ENCODE results near the gene CDCA7L.

Gene CDCA7L

DNA sequence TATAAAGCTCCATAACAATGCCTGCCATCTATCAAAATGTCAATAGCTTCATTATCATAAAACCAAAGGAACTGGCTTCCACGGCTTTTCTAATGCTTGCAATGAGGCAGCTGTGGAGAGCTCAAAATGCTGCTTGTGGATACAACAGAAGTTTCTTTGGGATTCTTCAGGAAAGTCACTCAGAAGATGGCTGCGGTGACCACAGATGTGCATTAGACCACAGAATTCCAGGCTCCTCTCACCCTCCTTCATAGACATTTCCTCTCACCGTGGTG is 77.2 kb downstream of the CDCA7L start (continued):
- TF ChIP-seq, protein P1, sequence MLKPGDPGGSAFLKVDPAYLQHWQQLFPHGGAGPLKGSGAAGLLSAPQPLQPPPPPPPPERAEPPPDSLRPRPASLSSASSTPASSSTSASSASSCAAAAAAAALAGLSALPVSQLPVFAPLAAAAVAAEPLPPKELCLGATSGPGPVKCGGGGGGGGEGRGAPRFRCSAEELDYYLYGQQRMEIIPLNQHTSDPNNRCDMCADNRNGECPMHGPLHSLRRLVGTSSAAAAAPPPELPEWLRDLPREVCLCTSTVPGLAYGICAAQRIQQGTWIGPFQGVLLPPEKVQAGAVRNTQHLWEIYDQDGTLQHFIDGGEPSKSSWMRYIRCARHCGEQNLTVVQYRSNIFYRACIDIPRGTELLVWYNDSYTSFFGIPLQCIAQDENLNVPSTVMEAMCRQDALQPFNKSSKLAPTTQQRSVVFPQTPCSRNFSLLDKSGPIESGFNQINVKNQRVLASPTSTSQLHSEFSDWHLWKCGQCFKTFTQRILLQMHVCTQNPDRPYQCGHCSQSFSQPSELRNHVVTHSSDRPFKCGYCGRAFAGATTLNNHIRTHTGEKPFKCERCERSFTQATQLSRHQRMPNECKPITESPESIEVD (tag by site-specific recombination; IDR thresholded peaks at IDR 0.05): no peak
- TF ChIP-seq EGR2 (tag by site-specific recombination; IDR thresholded peaks at IDR 0.05; ENCODE audit: low read depth): no peak
- no peak for TF ChIP-seq ZBTB21 (tag by site-specific recombination; IDR thresholded peaks at IDR 0.05)
- TF ChIP-seq ZNF777 (tag by site-specific recombination; IDR thresholded peaks at IDR 0.05; ENCODE audit: borderline replicate concordance): no peak
- TF ChIP-seq, protein P2, sequence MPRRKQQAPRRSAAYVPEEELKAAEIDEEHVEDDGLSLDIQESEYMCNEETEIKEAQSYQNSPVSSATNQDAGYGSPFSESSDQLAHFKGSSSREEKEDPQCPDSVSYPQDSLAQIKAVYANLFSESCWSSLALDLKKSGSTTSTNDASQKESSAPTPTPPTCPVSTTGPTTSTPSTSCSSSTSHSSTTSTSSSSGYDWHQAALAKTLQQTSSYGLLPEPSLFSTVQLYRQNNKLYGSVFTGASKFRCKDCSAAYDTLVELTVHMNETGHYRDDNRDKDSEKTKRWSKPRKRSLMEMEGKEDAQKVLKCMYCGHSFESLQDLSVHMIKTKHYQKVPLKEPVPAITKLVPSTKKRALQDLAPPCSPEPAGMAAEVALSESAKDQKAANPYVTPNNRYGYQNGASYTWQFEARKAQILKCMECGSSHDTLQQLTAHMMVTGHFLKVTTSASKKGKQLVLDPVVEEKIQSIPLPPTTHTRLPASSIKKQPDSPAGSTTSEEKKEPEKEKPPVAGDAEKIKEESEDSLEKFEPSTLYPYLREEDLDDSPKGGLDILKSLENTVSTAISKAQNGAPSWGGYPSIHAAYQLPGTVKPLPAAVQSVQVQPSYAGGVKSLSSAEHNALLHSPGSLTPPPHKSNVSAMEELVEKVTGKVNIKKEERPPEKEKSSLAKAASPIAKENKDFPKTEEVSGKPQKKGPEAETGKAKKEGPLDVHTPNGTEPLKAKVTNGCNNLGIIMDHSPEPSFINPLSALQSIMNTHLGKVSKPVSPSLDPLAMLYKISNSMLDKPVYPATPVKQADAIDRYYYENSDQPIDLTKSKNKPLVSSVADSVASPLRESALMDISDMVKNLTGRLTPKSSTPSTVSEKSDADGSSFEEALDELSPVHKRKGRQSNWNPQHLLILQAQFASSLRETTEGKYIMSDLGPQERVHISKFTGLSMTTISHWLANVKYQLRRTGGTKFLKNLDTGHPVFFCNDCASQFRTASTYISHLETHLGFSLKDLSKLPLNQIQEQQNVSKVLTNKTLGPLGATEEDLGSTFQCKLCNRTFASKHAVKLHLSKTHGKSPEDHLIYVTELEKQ (tag by site-specific recombination; IDR thresholded peaks at IDR 0.05; ENCODE audit: borderline replicate concordance): no peak

DNA sequence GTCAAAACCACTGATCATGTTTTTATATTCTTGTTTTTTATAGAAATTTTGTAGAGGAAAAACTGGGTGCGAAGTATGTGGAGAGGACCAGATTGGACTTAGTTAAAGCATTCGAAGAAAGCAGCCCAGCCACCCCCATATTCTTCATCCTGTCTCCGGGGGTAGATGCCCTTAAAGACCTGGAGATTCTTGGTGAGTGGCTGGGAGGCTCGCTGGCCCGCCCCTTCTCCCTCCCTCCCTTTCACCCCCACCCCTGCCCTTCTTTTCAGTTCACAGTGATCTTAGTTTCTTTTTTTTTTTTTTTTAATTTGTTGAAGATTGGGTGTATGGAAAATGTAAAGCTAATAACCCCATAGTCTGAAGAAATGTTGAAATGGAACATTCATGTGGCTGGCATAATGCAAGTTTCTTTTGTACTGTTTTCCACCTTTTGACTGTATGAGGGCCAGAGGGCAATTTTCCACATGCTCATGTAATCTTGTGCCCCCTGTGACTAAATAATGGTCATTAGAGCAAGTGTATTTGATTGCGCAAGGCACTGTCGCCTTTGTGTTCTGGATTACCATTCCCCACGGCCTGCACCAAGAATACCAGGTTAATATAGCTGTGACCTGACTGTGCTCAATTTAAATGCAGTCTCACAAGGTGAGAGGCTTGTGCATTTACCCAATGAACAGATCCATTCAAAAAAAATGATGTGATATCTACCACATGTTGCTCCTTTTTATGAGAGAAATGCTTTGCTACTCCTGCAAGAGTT is 77.7 kb downstream of the CDCA7L start:
- no peaks in the 10 kb centered on the region for H3K36me3 ChIP-seq (ENCODE audit: control insufficient read depth in 2 of 2, insufficient read depth in 1 of 2, low read length in 2 of 2)
- CTCF ChIA-PET: no interaction called here
- no peaks in the 10 kb centered on the region for H3K9me3 ChIP-seq (ENCODE audit: control insufficient read depth, insufficient read depth, low read depth, low read length)
- H3K4me1 ChIP-seq (ENCODE audit: control insufficient read depth, insufficient read depth, low read length): no peaks in the 10 kb centered on the region
- H3K4me3 ChIP-seq (ENCODE audit: low read depth, low read length): no peak overlapping the region
- POLR2A ChIA-PET: no interaction called here
- TF ChIP-seq SCRT2 (tag by site-specific recombination; IDR thresholded peaks at IDR 0.05) (peak; percentile 31; the same call in 1 of the 2 replicates), ZNF624 (tag by site-specific recombination; IDR thresholded peaks at IDR 0.05) (no peak)
- TF ChIP-seq, protein P3, sequence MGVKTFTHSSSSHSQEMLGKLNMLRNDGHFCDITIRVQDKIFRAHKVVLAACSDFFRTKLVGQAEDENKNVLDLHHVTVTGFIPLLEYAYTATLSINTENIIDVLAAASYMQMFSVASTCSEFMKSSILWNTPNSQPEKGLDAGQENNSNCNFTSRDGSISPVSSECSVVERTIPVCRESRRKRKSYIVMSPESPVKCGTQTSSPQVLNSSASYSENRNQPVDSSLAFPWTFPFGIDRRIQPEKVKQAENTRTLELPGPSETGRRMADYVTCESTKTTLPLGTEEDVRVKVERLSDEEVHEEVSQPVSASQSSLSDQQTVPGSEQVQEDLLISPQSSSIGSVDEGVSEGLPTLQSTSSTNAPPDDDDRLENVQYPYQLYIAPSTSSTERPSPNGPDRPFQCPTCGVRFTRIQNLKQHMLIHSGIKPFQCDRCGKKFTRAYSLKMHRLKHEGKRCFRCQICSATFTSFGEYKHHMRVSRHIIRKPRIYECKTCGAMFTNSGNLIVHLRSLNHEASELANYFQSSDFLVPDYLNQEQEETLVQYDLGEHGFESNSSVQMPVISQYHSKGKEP (tag by site-specific recombination; IDR thresholded peaks at IDR 0.05): no peak
- no peak overlapping the region for H3K27ac ChIP-seq (ENCODE audit: extremely low read depth, low read depth, low read length)

DNA sequence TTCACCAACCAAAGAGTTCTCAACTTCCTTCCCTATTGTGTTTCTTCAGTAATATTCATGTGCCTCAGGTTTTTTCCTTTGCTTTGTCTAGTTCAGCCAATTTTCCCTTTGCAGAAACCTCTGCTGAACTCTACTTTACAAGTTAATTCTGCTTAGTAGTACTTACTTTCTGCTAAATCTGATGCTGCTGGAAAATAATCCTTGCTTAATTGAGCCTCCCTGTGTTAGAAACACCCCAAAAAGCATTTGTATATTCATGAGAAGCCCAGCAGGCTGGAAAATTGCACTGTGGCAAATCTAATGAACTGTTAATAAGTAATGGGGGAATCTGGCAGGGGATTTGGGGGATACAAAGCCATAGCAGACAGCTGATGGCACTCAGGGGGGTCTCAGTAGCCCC is 78.5 kb downstream of the CDCA7L start:
- ChIA-PET POLR2A (no interaction called here), CTCF (no interaction called here)
- H3K9me3 ChIP-seq (ENCODE audit: control insufficient read depth, insufficient read depth, low read depth, low read length): no peaks in the 10 kb centered on the region
- no peak overlapping the region for H3K27ac ChIP-seq (ENCODE audit: extremely low read depth, low read depth, low read length)
- H3K36me3 ChIP-seq (ENCODE audit: control insufficient read depth in 2 of 2, insufficient read depth in 1 of 2, low read length in 2 of 2): no peaks in the 10 kb centered on the region
- no peaks in the 10 kb centered on the region for H3K4me1 ChIP-seq (ENCODE audit: control insufficient read depth, insufficient read depth, low read length)
- H3K4me3 ChIP-seq (ENCODE audit: low read depth, low read length): no peak overlapping the region
- TF ChIP-seq ZBTB48 (tag by site-specific recombination; IDR thresholded peaks at IDR 0.05) (no peak), ZNF707 (tag by site-specific recombination; IDR thresholded peaks at IDR 0.05) (no peak), ZNF548 (tag by site-specific recombination; IDR thresholded peaks at IDR 0.05) (no peak), ZNF202 (tag by site-specific recombination; IDR thresholded peaks at IDR 0.05; ENCODE audit: borderline replicate concordance) (no peak), ZNF654 (tag by site-specific recombination; IDR thresholded peaks at IDR 0.05; ENCODE audit: low read depth) (no peak), GFI1B (tag by site-specific recombination; IDR thresholded peaks at IDR 0.05) (no peak), ZNF311 (tag by site-specific recombination; IDR thresholded peaks at IDR 0.05; ENCODE audit: borderline replicate concordance) (no peak), WT1 (tag by site-specific recombination; IDR thresholded peaks at IDR 0.05) (no peak), IKZF3 (tag by site-specific recombination; IDR thresholded peaks at IDR 0.05) (no peak)
- TF ChIP-seq, protein P4, sequence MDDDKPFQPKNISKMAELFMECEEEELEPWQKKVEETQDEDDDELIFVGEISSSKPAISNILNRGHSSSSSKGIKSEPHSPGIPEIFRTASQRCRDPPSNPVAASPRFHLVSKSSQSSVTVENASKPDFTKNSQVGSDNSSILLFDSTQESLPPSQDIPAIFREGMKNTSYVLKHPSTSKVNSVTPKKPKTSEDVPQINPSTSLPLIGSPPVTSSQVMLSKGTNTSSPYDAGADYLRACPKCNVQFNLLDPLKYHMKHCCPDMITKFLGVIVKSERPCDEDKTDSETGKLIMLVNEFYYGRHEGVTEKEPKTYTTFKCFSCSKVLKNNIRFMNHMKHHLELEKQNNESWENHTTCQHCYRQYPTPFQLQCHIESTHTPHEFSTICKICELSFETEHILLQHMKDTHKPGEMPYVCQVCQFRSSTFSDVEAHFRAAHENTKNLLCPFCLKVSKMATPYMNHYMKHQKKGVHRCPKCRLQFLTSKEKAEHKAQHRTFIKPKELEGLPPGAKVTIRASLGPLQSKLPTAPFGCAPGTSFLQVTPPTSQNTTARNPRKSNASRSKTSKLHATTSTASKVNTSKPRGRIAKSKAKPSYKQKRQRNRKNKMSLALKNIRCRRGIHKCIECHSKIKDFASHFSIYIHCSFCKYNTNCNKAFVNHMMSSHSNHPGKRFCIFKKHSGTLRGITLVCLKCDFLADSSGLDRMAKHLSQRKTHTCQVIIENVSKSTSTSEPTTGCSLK (tag by site-specific recombination; IDR thresholded peaks at IDR 0.05): no peak
- TF ChIP-seq, protein P5, sequence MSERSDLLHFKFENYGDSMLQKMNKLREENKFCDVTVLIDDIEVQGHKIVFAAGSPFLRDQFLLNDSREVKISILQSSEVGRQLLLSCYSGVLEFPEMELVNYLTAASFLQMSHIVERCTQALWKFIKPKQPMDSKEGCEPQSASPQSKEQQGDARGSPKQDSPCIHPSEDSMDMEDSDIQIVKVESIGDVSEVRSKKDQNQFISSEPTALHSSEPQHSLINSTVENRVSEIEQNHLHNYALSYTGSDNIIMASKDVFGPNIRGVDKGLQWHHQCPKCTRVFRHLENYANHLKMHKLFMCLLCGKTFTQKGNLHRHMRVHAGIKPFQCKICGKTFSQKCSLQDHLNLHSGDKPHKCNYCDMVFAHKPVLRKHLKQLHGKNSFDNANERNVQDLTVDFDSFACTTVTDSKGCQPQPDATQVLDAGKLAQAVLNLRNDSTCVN (tag by site-specific recombination; optimal IDR thresholded peaks at IDR 0.05): no peak
- TF ChIP-seq, protein P6, sequence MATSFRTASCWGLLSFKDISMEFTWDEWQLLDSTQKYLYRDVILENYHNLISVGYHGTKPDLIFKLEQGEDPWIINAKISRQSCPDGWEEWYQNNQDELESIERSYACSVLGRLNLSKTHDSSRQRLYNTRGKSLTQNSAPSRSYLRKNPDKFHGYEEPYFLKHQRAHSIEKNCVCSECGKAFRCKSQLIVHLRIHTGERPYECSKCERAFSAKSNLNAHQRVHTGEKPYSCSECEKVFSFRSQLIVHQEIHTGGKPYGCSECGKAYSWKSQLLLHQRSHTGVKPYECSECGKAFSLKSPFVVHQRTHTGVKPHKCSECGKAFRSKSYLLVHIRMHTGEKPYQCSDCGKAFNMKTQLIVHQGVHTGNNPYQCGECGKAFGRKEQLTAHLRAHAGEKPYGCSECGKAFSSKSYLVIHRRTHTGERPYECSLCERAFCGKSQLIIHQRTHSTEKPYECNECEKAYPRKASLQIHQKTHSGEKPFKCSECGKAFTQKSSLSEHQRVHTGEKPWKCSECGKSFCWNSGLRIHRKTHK (tag by site-specific recombination; IDR thresholded peaks at IDR 0.05): no peak
